22Rv1 (cell line): ENCODE measurements around the gene SYNM.

Experiments used
- H3K27ac ChIP-seq: fragments of 450-650 bp; 2 replicates; pipeline ENCODE4 v1.5.1; 2017
- ZFX ChIP-seq: fragments of 450-650 bp; IDR thresholded peaks from 2 replicates; pipeline ENCODE4 v1.6.1; 2017; ENCODE audit warnings: antibody characterized with exemption, borderline replicate concordance
- TF ChIP-seq, protein P1 (sequence below): fragments of 450-650 bp; IDR thresholded peaks from 2 replicates; pipeline ENCODE4 v1.5.1; 2017; ENCODE audit warnings: mild to moderate bottlenecking

The SYNM gene

DNA sequence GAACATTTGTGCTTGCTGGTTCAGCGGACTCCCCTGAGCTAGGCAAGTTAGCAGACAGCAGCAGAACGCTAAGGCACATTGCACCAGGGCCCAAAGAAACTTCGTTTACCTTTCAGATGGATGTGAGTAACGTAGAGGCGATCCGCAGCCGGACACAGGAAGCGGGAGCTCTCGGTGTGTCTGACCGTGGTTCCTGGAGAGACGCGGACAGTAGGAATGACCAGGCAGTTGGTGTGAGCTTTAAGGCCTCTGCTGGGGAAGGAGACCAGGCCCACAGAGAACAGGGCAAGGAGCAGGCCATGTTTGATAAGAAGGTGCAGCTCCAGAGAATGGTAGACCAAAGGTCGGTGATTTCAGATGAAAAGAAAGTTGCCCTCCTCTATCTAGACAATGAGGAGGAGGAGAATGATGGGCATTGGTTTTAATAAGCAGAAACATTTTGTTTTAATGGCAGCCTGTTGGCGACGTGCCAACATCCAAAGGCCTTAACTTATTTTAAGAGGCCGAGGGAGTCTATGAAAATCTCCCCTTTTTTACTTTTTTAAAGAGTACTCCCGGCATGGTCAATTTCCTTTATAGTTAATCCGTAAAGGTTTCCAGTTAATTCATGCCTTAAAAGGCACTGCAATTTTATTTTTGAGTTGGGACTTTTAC is 27.9 kb downstream of the SYNM start:
- no peak overlapping the region for H3K27ac ChIP-seq
- TF ChIP-seq, protein P1, sequence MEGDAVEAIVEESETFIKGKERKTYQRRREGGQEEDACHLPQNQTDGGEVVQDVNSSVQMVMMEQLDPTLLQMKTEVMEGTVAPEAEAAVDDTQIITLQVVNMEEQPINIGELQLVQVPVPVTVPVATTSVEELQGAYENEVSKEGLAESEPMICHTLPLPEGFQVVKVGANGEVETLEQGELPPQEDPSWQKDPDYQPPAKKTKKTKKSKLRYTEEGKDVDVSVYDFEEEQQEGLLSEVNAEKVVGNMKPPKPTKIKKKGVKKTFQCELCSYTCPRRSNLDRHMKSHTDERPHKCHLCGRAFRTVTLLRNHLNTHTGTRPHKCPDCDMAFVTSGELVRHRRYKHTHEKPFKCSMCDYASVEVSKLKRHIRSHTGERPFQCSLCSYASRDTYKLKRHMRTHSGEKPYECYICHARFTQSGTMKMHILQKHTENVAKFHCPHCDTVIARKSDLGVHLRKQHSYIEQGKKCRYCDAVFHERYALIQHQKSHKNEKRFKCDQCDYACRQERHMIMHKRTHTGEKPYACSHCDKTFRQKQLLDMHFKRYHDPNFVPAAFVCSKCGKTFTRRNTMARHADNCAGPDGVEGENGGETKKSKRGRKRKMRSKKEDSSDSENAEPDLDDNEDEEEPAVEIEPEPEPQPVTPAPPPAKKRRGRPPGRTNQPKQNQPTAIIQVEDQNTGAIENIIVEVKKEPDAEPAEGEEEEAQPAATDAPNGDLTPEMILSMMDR = no peak
- no peak for TF ChIP-seq ZFX

DNA sequence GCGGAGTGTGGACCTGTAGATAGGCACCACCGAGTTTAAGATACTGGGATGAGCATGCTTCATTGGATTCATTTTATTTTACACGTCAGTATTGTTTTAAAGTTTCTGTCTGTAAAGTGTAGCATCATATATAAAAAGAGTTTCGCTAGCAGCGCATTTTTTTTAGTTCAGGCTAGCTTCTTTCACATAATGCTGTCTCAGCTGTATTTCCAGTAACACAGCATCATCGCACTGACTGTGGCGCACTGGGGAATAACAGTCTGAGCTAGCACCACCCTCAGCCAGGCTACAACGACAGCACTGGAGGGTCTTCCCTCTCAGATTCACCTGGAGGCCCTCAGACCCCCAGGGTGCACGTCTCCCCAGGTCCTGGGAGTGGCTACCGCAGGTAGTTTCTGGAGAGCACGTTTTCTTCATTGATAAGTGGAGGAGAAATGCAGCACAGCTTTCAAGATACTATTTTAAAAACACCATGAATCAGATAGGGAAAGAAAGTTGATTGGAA is 29.5 kb downstream of the SYNM start:
- TF ChIP-seq, protein P1 = no peak
- TF ChIP-seq ZFX = no peak
- H3K27ac ChIP-seq = no peak overlapping the region

DNA sequence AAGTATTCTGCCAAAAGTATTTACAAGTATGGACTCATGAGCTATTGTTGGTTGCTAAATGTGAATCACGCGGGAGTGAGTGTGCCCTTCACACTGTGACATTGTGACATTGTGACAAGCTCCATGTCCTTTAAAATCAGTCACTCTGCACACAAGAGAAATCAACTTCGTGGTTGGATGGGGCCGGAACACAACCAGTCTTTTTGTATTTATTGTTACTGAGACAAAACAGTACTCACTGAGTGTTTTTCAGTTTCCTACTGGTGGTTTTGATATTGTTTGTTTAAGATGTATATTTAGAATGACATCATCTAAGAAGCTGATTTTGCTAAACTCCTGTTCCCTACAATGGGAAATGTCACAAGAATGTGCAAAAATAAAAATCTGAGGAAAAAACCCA is 30.3 kb downstream of the SYNM start:
- TF ChIP-seq, protein P1 = no peak
- no peak overlapping the region for H3K27ac ChIP-seq

DNA sequence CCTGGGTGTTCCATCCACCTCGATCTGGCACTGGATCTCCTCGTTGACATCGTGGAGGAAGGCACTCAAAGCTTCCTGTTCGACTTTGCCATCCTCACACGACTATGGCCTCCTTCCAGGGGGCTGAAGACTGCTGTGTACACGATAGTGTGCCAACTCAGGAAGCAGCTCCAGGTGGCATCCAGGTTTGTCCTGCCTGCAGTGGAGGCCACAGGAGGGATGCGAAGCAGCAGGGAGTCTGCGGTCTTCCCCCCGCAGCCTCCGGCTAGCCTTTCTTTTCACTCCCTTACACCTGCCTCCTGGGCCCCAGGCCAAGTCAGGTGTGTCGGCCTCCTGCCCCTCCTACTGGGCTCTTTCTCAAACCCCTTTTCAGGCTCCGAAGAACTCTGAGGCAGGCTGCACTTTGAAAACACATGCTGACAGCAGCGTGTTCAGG is 32.2 kb downstream of the SYNM start:
- H3K27ac ChIP-seq = no peak overlapping the region
- TF ChIP-seq ZFX = no peak
- TF ChIP-seq, protein P1 = no peak

DNA sequence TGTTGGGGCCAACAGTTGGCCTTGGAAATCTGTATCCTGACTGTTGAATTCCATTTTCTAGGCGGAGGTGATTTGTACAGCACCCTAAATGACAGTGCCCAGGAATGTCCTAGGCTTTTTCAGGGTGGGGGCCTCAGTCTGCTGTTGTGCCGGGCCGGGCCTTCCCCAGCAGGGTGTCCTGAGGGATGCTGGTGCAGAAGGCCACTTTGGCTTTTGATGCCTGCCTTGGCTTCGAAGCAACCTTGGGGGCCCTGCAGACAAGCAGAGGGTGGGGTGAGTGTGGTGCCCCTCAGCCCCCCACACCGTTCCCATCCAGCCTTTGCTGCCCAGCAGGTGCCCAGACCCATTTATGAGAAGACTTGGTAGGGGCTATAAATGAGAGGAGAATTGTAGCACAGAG is 33.0 kb downstream of the SYNM start:
- TF ChIP-seq, protein P1 = no peak
- no peak for TF ChIP-seq ZFX
- no peak overlapping the region for H3K27ac ChIP-seq

DNA sequence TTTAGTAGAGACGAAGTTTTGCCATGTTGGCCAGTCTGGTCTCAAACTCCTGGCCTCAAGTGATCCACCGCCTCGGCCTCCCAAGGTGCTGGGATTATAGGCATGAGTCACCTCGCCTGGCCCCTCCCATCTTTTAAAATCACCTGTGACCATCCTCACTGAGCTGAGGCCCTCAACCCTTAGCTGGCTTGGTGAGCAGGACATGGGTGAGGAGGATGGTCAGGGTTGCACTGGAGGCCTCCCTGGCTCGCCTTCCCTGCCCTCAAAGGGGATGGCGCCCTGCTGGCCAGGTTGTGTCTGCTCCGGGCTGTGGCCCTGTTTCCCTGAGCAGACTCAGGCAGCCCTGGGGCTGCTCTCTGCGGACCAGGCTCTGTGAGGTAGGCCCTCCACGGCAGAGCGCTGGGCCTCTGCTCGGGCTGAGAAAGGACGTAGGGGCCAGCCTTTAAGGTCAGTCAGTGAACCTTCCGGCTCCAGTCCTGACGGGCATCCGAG is 33.7 kb downstream of the SYNM start:
- H3K27ac ChIP-seq = no peak overlapping the region
- TF ChIP-seq, protein P1 = no peak
- no peak for TF ChIP-seq ZFX

DNA sequence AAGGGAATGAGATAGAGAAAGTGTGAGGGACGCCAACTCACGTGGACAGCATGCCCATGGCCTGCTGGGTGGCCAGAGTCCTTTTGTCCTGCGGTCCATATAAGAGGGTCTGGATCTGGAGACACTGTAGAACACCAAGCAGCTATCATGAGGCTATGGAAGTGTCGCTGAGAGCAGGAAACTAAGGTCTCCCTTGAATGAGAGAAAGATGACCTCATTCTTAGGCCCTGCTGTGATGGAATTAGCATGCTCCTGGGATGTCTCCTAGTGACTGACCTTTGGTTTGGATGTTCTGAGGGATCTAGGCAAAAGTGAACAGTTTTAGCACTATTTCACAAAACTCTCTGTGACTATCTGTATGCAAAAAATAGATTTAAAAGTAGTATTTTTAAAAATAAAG is 34.4 kb downstream of the SYNM start:
- no peak overlapping the region for H3K27ac ChIP-seq
- no peak for TF ChIP-seq ZFX
- TF ChIP-seq, protein P1 = no peak
